H1 (cell line): ENCODE measurements around the gene VEPH1. TPM values are rescaled to one million over a fixed set of nuclear protein-coding genes. Genes with fewer than 3 reads are reported as not detected.

Experiments
- CHD1 ChIP-seq: IDR thresholded peaks from 2 replicates; pipeline ENCODE4 v1.6.1; 2012; ENCODE audit warnings: low read depth, low read length, improper control_type of control experiment
- E2F6 ChIP-seq: IDR thresholded peaks from 2 replicates; pipeline ENCODE4 v1.6.1; 2012; ENCODE audit warnings: inconsistent platforms
- JUN ChIP-seq: IDR thresholded peaks from 2 replicates; pipeline ENCODE4 v1.6.1; 2011; ENCODE audit warnings: low read depth, mild to moderate bottlenecking, improper control_type of control experiment, low read length
- RAD21 ChIP-seq, 2 experiments: IDR thresholded peaks in 1 of 2; conservative IDR thresholded peaks in 1 of 2; 2 replicates each; pipeline ENCODE4 v1.6.1; 2011; ENCODE audit warnings: low read depth in 2 of 2, low read length in 2 of 2, improper control_type of control experiment in 1 of 2, inconsistent platforms in 1 of 2, mild to moderate bottlenecking in 1 of 2, moderate library complexity in 1 of 2
- SP4 ChIP-seq: IDR thresholded peaks from 2 replicates; pipeline ENCODE4 v1.6.1; 2012; ENCODE audit warnings: low read length, inconsistent platforms
- polyA plus RNA-seq, 7 experiments: library from polyadenylated mRNA; depleted of rRNA in 3 of 7; stranded (reverse) in 5 of 7; unstranded in 2 of 7; fragments of >200 nt in 5 of 7; fragments of 200-250 nt in 2 of 7; gene quantifications; 1 replicate in 5 of 7; 2 replicates in 1 of 7; 4 replicates in 1 of 7; pipeline versions ENCODE4 v1.2.1 to v1.2.3, GENCODE V29; 2011 to 2013; ENCODE audit warnings: missing spikeins in 2 of 7, mixed read lengths in 2 of 7
- total RNA-seq: library from RNA; stranded (reverse); fragmentation: NEBNext Ultra II Directional; extraction: Animal tissue kit (Norgen Biotek cat#: 25700); gene quantifications from 2 replicates; pipeline ENCODE4 v1.2.1, GENCODE V29; 2021

VEPH1 gene
- total and polyA plus RNA-seq, 2 of the 8 experiments (the other 6 are each of a cell fraction or from before 2014, with no cell fraction given) = 12.0 to 18.3 TPM

GRCh38 chr3:157464321-157464720, 38.9 kb downstream of the VEPH1 start (continued):
- TF ChIP-seq E2F6 (no peak), RAD21 (IDR thresholded peaks at IDR 0.05 in 1 of 2, conservative IDR thresholded peaks at IDR 0.05 in 1 of 2; ENCODE audit: low read depth in 2 of 2, low read length in 2 of 2) (no peak), SP4 (no peak), CHD1 (no peak), JUN (no peak)
